LHCN-M2 (cell line): Measurements from ENCODE around the gene TRIM24. TPM values are rescaled to one million over a fixed set of nuclear protein-coding genes. Genes with fewer than 3 reads are reported as not detected.
"Not testable (repeated sequence)": the region's sequence is repeated elsewhere in the genome, so short reads cannot be mapped to it uniquely, and the experiment has no call there.

Source experiments
- DNase-seq: peaks from one replicate; pipeline ENCODE4 v3.0.0-alpha.2; 2012; ENCODE audit warnings: low read depth
- total RNA-seq: library from RNA; depleted of rRNA; stranded (reverse); fragments of >200 nt; gene quantifications from 2 replicates; pipeline ENCODE4 v1.2.3, GENCODE V29; 2014

TRIM24 gene
- total RNA-seq, 1 experiment from 2014 or later, result 16.1 TPM

GRCh38 chr7:138460649-138461607 is 869 bp downstream of the TRIM24 start:
- peak; percentile 60 for DNase-seq

GRCh38 chr7:138463291-138463618 is 3.2 kb downstream of the TRIM24 start:
- DNase-seq, result not testable (repeated sequence)

GRCh38 chr7:138465046-138465445 is 5.0 kb downstream of the TRIM24 start:
- DNase-seq, result no peak

- DNase-seq, result not testable (repeated sequence)
These were observed 6.2 kb downstream of the TRIM24 start for GRCh38 chr7:138466069-138466756.

GRCh38 chr7:138468244-138469123 is 8.4 kb downstream of the TRIM24 start:
- DNase-seq, result no peak

GRCh38 chr7:138470391-138471157 is 10.5 kb downstream of the TRIM24 start:
- no peak for DNase-seq

GRCh38 chr7:138472292-138473079 is 12.4 kb downstream of the TRIM24 start:
- DNase-seq, result no peak

- DNase-seq, result no peak
These were observed 15.3 kb downstream of the TRIM24 start for GRCh38 chr7:138475377-138475776.

GRCh38 chr7:138477081-138477578 is 17.1 kb downstream of the TRIM24 start:
- DNase-seq, result no peak

GRCh38 chr7:138477581-138477980 is 17.5 kb downstream of the TRIM24 start:
- DNase-seq, result no peak

GRCh38 chr7:138478499-138478908 is 18.4 kb downstream of the TRIM24 start:
- no peak for DNase-seq

- DNase-seq, result no peak
These were observed 20.5 kb downstream of the TRIM24 start for GRCh38 chr7:138480527-138480926.

GRCh38 chr7:138481447-138482380 is 21.7 kb downstream of the TRIM24 start:
- no peak for DNase-seq

GRCh38 chr7:138483531-138483930 is 23.5 kb downstream of the TRIM24 start:
- no peak for DNase-seq

- not testable (repeated sequence) for DNase-seq
These were observed 25.4 kb downstream of the TRIM24 start for GRCh38 chr7:138485508-138485907.

- DNase-seq, result not testable (repeated sequence)
These were observed 29.1 kb downstream of the TRIM24 start for GRCh38 chr7:138489139-138489538.

GRCh38 chr7:138491612-138492386 is 31.7 kb downstream of the TRIM24 start:
- peak; percentile 10 for DNase-seq

- DNase-seq, result no peak
These were observed 32.4 kb downstream of the TRIM24 start for GRCh38 chr7:138492423-138492822.
